Fibroblast of skin of scalp (primary cell): ENCODE results near the gene CTLA4.
A peak's percentile ranks its signal among the peaks of the same experiment; 100 is the strongest.

Experiments used
- DNase-seq: peaks from one replicate; pipeline ENCODE4 v3.0.0-alpha.2; 2013

CTLA4 gene

DNA sequence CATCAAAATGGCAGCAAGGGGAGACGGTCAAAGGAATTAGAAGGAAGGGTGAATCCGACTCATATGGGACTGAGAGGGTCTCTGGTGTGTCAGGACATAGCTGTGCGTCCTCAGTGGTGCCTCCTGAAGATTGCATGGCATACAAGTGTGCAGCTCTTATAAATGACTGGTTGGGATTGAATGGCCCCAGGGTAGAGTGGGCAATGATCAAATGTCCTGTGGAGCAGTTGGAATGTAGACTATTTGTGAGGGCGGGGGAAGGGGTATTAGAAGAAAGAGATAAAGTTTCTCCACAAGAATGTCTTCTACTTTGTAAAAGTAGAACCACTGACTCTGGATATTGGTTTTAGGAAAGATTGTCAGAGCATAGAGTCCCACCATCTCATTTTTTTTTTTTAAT is 24.6 kb downstream of the CTLA4 start:
- peak; percentile 17 for DNase-seq

DNA sequence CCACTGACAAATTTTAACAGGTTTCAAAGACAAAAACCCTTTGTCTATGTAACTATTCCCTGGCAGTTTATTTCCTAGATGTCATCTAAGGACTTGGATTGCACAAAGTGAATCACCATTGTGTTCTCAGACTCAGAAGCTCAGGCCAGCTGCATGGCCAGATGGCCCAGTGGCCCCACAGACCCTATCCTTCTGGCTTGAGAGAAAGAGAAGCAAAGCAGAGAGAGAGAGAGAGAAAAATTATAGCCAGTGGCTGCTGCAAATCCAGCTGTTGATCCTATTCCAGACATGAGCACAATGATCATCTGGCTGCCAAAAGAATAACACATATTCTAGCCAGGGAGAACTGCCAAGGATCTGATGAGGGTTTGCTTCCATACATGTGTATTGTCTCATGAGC is 25.8 kb downstream of the CTLA4 start:
- no peak for DNase-seq

DNA sequence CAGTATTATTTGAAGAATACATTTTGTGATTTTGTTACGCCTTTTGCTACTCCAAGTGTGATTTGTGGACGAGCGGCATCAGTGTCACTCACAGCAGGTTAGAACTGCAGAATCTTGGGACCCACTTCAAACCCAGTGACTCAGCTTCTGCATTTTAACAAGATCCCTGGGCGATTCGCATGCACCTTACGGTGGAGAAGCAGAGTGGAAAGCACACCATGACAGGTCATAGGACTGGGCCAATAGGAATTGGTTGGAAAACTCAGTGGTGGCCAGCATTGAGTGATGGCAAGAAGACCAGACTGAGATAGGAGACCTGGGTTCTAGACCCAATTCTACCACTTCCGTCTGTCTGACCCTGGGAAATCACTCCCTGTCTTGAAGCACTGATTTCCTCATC is 26.3 kb downstream of the CTLA4 start:
- DNase-seq = no peak

DNA sequence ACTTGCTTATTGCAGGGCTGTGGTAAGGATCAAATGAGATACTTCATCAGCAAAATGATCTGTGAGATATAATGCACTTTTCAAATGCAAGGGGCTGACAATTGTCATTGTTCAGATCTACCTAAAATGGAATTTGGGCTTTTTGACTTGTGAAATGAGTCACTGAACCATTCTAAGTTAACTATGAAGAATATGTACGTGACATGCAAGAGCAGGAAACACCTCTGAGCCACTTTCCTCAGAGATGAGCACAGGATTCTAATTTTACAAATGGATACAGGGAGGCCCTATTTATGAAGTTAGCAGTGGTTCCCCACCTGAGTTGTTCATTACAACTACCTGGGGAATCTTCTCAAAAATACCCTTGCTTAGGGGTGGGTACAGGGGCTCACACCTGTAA is 26.7 kb downstream of the CTLA4 start:
- DNase-seq = no peak

DNA sequence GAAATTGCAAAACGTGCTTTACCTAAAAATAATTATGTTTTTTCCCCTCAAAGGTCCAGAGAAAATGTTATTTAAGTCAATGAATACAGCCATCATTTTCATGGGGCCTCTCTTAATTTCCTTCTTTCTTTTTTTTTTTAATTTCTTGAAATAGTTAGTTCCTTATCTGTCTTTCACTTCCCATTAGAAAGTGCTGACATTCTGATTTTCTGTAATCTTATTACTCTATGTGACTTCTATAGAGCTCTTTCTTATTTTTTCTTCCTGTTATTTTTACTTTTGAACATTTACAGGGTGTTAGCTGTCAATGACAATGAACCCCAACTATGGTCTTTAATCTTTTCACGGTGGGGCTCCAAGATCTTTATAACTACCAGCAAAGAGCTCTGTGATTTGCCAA is 30.0 kb downstream of the CTLA4 start:
- no peak for DNase-seq

GRCh38 chr2:203898657-203899056 is 31.1 kb downstream of the CTLA4 start:
- no peak for DNase-seq

- DNase-seq = peak; percentile 15
Measured at GRCh38 chr2:203900253-203900652, 32.7 kb downstream of the CTLA4 start.

DNA sequence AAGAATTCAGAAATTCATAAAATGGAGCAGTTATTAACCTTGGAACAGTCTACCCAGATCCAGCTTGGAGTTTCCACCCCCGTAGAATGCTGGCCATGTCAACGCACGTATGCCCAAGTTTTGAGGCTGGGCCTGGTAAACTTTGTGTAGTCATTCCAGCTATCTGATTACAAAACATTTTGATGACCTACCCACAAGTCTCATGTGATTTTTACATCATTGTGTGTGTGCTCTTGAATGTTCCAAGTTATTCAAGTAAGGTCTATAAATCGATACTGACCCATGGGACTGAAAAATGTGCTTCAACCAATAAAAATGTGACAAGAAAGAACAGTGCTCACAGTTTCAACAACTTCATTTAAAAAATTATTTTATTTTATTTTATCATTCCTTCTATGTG is 36.5 kb downstream of the CTLA4 start:
- DNase-seq = no peak

DNA sequence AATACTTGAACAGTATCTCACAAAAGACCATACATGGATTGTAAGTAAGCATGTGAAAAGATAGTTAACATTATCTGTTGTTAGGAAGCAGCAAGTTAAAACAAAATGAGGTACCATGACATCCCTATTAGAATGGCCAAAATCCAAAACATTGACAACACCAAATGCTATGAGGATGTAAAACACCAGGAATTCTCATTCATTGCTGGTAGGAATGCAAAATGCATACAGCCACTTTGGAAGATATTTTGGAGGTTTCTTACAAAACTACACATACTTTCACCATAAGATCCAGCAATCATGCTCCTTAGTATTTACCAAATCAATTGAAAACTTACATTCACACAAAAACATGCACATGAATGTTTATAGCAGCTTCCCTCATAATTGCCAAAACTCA is 38.1 kb downstream of the CTLA4 start:
- DNase-seq = peak; percentile 52

GRCh38 chr2:203908066-203908796 is 40.7 kb downstream of the CTLA4 start:
- DNase-seq = no peak

DNA sequence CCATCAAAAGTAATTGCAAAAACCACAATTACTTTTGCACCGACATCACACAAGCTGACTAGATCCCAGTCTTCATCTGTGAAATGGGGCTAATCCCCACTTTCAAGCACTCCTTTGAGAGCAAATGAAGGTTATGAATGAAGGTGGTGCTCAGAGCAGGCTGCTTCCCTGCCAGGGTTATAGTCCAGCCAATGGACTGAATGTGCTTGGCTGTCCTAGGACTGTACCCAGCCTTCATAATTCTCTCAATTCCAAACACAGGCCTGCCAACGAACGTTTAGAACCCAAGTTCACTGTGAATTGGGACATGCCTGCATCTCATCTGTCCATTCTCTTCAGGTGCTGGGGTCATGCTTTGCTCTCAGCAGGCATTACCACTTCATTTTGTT is 41.2 kb downstream of the CTLA4 start:
- DNase-seq = no peak

DNA sequence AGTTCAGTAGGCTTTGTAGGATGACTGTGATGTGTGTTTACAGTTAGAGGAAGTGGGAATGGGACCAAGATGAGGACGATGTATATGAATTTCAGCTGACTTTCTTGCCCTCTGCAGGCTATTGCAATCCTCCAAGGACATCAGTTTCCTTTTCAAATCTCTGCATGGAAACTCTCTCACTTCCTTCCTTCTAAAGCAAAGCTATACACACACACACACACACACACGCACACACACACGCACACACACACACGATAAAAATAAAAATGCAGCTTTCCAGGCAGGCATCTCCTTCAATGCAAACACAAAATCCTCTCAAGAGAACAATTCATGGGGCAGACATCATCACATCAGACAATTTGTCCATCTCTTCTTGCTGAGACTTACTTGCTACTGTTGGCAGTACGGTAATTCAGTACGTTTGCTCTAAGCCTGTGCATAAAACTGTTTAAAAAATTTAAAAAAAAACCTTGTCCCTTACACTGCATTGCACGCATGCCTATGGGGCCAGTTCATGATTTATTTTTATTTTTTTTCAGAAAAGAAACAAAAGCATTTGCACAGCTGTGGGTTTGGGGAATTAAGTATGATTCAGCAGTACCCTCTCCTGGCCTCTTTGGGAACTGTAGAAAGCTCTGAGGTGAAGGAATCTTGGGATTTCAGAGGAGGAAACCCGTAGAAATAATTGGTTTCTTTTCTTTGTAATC is 41.8 kb downstream of the CTLA4 start:
- DNase-seq = peak; percentile 77

DNA sequence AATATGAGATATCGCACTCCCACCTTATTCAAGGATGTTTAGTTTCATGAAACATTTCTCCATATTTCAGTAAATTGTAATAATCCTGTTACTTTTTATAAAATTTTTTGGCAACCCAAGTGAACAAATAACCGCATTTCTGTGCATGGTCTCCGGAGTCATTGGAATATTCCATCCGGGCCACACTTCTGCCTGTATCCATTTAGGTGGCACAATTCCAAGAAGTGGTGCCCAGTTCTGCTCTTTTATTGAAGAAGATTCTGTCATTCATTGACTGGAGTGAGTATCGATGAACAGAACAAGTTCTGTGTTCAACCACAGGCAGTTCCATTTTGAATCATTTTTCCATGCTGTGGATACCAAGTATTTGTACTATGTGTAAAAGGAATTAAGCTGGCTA is 42.4 kb downstream of the CTLA4 start:
- no peak for DNase-seq

GRCh38 chr2:203913947-203914346 is 46.4 kb downstream of the CTLA4 start:
- DNase-seq = no peak

DNA sequence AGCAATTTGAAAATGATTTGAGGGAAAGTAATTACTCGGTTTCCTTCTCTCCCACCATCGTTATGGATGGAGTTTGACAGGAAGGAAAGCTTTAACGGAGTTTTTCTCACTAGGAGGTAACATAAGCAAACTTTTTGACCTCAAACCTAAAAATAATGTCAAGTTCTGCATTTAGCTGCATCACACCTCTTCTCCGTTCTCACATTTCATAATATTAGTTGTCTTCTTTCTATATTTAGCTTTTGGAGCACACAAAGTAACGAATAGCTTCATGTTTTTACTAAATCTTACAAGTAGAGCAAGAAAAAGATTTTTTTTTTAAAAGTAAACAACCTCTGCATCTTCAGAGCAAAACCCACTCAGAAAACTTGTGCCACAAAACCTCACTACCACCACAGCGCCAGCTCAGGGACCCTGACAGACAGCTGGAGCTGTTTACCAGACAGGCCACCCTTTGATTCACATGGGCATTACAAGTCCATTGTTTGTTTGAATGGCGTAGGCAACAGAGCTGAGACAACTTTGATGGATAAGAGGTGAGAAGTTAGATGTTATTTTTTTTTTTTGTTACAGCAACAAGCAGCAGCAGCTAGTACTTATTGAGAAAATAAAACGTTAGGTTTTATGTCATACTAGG is 47.1 kb downstream of the CTLA4 start:
- no peak for DNase-seq

DNA sequence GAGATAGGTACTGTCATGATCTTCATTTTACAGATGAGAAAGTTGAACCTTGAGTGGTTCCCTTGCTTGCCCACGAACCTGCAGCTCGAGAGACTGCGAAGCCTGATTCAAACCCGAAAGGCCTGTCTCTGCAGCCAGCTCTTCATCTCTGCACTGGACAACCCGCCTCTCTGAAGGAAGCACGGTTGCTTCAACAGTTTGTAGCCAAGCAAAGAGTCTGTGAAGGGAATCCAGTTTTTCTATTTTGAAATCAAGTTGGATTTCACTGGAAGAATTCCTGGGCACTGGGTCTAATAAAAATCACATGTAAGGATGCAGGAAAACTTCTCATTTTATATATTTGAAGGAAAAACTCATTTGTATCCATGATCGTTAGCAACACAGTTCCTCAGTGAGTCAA is 47.7 kb downstream of the CTLA4 start:
- no peak for DNase-seq

GRCh38 chr2:203916756-203917155 is 49.2 kb downstream of the CTLA4 start:
- DNase-seq = no peak

GRCh38 chr2:203918264-203918663 is 50.7 kb downstream of the CTLA4 start:
- DNase-seq = no peak

- no peak for DNase-seq
Measured at GRCh38 chr2:203918839-203919238, 51.3 kb downstream of the CTLA4 start.
